HL-60 (cell line): ENCODE measurements around the gene C2orf15.

Experiments
- DNase-seq, 2 experiments: peaks; one replicate each; pipeline ENCODE4 v3.0.0-alpha.2; 2010 to 2020; ENCODE audit warnings: low read depth in 1 of 2, low spot score in 1 of 2
- H3K27ac ChIP-seq: fragments of 250-450 bp; sonication (Bioruptor Pico); replicated peaks from 2 replicates; pipeline ENCODE4 v1.5.1; 2020; ENCODE audit warnings: mild to moderate bottlenecking, moderate library complexity
- H3K27me3 ChIP-seq: fragments of 250-450 bp; sonication (Bioruptor Pico); 2 replicates; pipeline ENCODE4 v1.5.1; 2021; ENCODE audit warnings: mild to moderate bottlenecking, moderate library complexity; ENCODE audit not compliant: insufficient read depth, poor library complexity, severe bottlenecking
- H3K4me3 ChIP-seq: replicated peaks from 2 replicates; pipeline ENCODE4 v1.5.1; 2011; ENCODE audit warnings: mild to moderate bottlenecking, control low read depth, low read length; ENCODE audit not compliant: insufficient read depth
- GABPA ChIP-seq: IDR thresholded peaks from 2 replicates; pipeline ENCODE4 v1.6.1; 2012; ENCODE audit warnings: low read depth
- POLR2AphosphoS5 ChIP-seq: IDR thresholded peaks from 2 replicates; pipeline ENCODE4 v1.6.1; 2012; ENCODE audit warnings: low read depth
- SPI1 ChIP-seq: IDR thresholded peaks from 2 replicates; pipeline ENCODE4 v1.6.1; 2012; ENCODE audit warnings: low read depth, mild to moderate bottlenecking, borderline replicate concordance
- TF ChIP-seq, protein P1 (sequence below): IDR thresholded peaks from 2 replicates; pipeline ENCODE4 v1.6.1; 2012; ENCODE audit warnings: low read depth; ENCODE audit not compliant: insufficient replicate concordance
- TF ChIP-seq, protein P2 (sequence below): IDR thresholded peaks from one replicate; pipeline ENCODE4 v1.5.1; 2011; ENCODE audit warnings: low read length, control low read depth, inconsistent platforms; ENCODE audit not compliant: insufficient read depth

C2orf15 gene

DNA sequence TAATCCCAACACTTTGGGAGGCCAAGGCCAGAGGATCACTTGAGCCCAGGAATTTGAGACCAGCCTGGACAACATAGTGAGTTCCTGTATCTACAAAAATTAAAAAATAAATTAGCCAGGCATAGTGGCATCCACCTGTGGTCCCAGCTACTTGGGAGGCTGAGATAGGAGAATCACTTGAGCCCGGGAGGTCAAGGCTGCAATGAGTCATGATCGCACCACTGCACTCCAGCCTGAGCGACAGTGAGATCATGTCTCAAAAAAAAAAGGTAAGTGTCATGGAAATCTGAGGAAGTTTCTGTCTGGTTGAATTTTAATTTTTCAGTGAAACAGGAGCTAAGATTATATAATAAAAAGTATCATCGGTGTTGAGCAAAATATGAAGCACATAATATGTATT, 2.5 kb upstream of the C2orf15 start:
- no peak overlapping the region for H3K4me3 ChIP-seq
- H3K27me3 ChIP-seq = no peaks in the 10 kb centered on the region
- H3K27ac ChIP-seq = no peak overlapping the region
- DNase-seq = no peak
- TF ChIP-seq, protein P1, sequence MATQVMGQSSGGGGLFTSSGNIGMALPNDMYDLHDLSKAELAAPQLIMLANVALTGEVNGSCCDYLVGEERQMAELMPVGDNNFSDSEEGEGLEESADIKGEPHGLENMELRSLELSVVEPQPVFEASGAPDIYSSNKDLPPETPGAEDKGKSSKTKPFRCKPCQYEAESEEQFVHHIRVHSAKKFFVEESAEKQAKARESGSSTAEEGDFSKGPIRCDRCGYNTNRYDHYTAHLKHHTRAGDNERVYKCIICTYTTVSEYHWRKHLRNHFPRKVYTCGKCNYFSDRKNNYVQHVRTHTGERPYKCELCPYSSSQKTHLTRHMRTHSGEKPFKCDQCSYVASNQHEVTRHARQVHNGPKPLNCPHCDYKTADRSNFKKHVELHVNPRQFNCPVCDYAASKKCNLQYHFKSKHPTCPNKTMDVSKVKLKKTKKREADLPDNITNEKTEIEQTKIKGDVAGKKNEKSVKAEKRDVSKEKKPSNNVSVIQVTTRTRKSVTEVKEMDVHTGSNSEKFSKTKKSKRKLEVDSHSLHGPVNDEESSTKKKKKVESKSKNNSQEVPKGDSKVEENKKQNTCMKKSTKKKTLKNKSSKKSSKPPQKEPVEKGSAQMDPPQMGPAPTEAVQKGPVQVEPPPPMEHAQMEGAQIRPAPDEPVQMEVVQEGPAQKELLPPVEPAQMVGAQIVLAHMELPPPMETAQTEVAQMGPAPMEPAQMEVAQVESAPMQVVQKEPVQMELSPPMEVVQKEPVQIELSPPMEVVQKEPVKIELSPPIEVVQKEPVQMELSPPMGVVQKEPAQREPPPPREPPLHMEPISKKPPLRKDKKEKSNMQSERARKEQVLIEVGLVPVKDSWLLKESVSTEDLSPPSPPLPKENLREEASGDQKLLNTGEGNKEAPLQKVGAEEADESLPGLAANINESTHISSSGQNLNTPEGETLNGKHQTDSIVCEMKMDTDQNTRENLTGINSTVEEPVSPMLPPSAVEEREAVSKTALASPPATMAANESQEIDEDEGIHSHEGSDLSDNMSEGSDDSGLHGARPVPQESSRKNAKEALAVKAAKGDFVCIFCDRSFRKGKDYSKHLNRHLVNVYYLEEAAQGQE = no peak
- TF ChIP-seq, protein P2, sequence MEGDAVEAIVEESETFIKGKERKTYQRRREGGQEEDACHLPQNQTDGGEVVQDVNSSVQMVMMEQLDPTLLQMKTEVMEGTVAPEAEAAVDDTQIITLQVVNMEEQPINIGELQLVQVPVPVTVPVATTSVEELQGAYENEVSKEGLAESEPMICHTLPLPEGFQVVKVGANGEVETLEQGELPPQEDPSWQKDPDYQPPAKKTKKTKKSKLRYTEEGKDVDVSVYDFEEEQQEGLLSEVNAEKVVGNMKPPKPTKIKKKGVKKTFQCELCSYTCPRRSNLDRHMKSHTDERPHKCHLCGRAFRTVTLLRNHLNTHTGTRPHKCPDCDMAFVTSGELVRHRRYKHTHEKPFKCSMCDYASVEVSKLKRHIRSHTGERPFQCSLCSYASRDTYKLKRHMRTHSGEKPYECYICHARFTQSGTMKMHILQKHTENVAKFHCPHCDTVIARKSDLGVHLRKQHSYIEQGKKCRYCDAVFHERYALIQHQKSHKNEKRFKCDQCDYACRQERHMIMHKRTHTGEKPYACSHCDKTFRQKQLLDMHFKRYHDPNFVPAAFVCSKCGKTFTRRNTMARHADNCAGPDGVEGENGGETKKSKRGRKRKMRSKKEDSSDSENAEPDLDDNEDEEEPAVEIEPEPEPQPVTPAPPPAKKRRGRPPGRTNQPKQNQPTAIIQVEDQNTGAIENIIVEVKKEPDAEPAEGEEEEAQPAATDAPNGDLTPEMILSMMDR = no peak
- TF ChIP-seq POLR2AphosphoS5 = no peak
- no peak for TF ChIP-seq SPI1
- no peak for TF ChIP-seq GABPA

DNA sequence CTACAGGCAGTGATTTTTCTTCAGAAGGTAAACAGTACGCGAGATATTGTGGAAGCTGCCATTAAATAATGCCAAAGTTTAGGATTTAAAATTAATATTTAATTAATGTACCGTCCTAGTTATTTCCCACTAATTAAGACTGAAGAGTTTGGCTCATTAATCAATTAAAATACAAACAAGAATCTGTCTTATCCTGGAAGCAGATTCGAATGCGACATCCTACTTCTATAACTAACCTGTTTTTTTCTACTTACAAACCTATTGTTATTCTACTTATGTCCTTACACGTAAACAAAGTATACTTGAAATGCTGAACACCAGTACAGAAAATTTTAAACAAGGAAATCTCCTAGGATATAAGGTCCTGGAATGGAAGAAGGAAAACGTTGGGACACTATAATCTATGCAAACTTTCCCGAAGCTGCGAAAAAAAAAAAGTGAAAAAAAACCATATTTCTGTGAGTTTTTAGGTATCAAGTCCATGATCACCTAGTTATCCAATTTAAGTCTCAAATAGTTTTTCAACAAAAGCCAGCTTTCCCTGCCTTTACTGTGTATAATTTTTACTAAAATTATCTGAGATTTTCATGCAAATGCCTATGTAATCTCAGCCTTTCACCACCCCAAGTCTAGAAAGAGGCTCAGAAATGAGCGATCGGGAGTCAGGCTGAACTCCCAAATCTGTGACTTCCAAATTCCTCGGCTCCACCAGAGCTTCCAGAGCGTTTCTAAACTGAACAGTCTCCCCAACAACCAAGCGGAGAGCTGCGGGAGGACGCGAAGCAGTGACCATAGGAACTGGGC, 1.2 kb upstream of the C2orf15 start:
- TF ChIP-seq, protein P2 = no peak
- no peak for TF ChIP-seq POLR2AphosphoS5
- TF ChIP-seq, protein P1 = no peak
- TF ChIP-seq GABPA = no peak
- TF ChIP-seq SPI1 = no peak
- H3K27ac ChIP-seq = peak overlapping the region; percentile 57
- DNase-seq = no peak
- no peaks in the 10 kb centered on the region for H3K27me3 ChIP-seq
- peak overlapping the region; percentile 99 for H3K4me3 ChIP-seq

DNA sequence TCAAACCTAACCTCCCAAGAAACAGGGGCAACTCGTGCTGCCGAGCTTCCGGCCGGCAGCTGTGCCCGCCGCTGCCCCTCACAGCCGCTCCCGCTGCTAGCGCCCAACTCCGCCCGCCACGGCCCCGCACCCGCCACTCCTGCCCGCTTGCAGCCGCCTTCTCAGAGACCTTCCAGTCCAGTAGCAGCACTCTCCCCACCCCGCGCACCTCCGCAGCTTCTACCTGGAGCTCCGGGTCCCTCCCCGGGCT, 722 bp upstream of the C2orf15 start:
- Histone ChIP-seq H3K27me3 (no peaks in the 10 kb centered on the region), H3K27ac (peak overlapping the region; percentile 57), H3K4me3 (peak overlapping the region; percentile 99)
- no peak for TF ChIP-seq GABPA
- TF ChIP-seq, protein P2 = no peak
- no peak for TF ChIP-seq SPI1
- no peak for TF ChIP-seq POLR2AphosphoS5
- TF ChIP-seq, protein P1 = no peak
- no peak for DNase-seq
